Cerebellar nuclear complex (tissue), 1 donor: ENCODE results near the gene CD300C.
"Not testable (repeated sequence)": the region's sequence is repeated elsewhere in the genome, so short reads cannot be mapped to it uniquely, and the experiment has no call there.

Experiments used
- DNase-seq, 2 experiments: peaks; one replicate each; lab custom pipeline; 2025; lab: John Stamatoyannopoulos, UW

The CD300C gene

GRCh38 chr17:74561586-74561985 lies 15.7 kb upstream of the CD300C start:
- no peak for DNase-seq

DNA sequence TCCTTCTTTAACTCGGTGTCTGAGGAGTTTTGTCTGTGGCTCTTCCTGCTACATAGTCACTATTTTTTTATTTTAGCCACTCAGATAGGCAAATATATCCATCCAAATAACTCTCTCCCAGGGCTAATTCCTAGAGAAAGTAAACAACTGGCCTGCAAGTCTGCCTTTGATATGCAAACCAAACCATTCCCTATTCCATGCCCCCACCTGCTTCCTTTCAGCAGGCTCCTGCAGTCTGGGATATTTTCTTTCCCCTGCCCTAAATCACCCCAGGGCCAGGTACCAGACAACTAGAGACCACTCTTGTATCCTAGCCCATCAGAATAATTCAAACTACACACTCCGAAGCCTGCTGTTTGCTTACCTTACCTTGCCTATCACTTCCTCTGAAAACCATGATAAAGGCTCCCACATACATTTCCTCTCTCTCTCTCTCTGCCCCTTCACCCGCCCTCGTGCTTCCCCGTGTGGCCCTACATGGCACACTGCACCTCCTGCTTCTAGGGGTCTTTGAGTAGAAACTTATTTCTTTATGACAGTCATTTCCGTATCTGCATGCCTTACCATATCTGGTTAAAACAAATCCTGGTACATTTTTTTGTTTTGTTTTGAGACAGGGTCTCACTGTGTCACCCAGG lies 13.1 kb upstream of the CD300C start:
- DNase-seq: no peak

DNA sequence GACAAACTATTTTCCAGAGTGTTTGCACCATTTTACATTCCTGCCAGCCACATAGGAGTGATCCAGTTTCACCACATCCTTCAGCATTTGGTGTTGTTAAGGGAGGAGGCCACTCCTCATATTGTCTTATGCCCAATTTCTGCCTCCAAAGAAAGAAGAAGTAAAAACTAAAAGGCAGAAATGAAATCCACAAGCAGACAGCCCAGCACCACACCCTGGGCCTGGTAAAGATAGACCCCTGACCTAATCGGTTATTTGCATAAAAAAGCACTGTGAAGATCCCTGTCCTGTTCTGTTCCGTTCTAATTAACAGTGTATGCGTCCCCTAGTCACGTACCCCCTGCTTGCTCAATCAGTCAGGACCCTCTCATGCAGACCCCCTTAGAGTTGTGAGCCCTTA lies 12.5 kb upstream of the CD300C start:
- DNase-seq: not testable (repeated sequence)

- no peak for DNase-seq
Measured at GRCh38 chr17:74555427-74555940, 9.6 kb upstream of the CD300C start.

DNA sequence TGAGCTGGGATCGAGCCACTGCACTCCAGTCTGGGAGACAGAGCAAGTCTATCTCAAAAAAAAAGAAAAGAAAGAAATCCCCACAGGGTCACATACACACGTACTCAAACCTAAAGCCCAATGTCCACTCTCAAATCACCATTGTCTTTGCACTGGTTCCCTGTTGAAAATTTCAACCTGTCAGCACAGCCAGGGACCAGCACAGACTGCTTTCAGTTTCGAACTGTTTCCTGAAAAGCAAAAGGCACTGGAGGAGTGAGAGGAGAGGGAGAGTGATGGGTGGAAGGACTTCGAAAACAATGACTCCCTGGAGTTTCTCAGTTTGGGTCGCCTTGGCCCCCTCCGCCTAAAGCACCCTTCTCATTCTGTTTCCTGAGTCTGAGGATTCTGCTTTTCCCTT lies 9.0 kb upstream of the CD300C start:
- no peak for DNase-seq

GRCh38 chr17:74552037-74552436 lies 6.1 kb upstream of the CD300C start:
- no peak for DNase-seq

- no peak for DNase-seq
Measured at GRCh38 chr17:74550602-74551001, 4.7 kb upstream of the CD300C start.

- no peak for DNase-seq
Measured at GRCh38 chr17:74549343-74549742, 3.4 kb upstream of the CD300C start.

- no peak for DNase-seq
Measured at GRCh38 chr17:74547736-74548135, 1.8 kb upstream of the CD300C start.

- DNase-seq: no peak
Measured at GRCh38 chr17:74547264-74547663, 1.3 kb upstream of the CD300C start.

DNA sequence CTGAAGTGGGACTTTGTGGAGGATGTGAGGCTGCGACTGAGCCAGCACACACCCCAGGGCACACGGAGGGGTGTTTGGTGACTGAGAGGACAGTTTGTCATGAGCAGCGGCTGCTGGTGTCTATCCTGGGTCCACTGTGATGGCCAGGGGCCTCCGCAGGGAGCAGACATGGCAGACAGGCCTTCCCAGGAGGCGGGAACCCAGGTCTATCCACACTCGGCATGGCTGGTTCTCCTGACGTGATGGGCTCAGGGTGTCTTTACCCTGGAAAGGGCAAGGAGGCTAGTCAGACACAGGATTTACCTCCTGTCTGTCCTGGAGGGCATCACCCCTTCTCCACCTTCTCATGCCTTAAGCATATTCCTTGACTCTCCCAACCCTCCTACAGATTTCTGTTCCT lies 671 bp upstream of the CD300C start:
- no peak for DNase-seq

DNA sequence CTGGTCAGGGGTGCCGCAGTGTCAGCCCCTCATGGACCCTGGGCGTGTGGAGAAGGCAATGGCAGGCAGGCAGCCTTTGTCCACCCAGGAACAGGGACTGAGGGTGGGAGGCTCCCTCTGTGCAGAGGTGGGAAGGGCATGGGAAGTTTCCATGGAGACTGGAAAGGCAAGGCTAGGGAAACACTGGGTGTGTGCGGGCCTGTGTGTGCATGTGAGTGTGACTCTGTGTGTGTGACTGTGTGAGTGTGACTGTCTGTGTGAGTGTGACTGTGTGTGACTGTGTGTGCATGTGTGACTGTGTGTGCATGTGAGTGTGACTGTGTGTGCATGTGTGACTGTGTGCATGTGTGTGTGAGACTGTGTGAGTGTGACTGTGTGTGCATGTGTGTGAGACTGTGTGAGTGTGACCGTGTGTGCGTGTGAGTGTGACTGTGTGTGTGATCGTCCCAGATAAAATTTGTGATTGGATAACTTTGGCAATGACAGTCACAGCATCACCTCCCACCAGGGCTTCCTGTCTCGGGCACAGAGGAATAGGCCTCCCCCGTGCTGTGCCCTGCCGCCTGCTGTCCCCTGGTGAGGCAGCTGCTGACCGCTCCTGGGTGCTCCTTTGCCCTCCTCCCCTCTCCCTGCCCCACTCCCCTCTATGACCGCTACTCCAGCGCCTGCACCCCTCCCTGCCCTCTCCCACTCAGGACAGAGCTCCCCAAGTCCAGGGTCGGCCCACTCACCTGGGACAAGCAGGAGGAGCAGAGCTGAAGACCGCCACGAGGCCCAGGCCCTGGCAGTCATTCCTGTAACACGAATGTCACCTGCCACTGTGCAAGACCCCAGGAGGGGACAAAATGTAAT lies 698 bp downstream of the CD300C start:
- DNase-seq: no peak

DNA sequence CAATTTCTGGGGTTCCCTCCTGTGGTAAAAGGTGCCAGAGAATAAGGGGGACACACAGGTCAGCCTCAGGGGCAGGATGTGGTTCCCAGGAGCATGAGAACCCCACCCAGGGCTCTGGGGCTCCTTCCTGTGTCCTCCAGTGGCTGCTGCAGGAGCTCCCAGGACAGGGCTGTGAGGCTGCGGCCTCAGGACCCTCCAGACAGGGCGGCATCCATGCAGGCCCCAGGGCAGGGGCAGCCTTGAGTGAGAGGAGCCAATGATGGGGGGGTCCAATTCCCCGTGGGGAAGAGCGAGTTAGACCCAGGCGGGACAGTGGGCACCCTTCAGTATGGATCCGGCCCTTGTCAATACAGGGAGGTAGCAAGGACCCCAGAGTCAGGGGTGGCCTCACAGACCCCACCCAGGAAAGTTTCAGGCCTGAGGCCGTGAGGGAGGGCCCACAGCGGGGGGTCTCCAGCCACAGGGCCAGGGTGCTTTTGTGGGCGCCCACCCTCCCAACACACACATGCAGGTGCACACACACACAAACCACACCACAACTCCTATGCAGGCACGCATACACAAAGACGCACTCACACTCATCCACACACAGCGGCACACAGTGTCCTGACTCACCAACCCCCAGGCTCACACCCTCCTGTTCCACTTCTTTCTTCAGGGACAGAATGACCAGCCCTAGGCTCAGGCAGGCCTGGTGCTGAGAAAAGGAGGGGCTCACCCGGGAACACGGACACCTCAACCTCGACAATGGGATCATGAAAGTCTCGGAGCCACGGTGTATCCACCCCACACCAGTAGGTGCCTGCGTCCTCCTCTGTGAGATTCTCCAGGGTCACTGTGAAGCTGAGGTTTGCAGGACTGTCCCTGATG lies 1.8 kb downstream of the CD300C start:
- no peak for DNase-seq

GRCh38 chr17:74543406-74543805 lies 2.5 kb downstream of the CD300C start:
- DNase-seq: no peak

GRCh38 chr17:74542727-74543383 lies 3.1 kb downstream of the CD300C start:
- DNase-seq: no peak

DNA sequence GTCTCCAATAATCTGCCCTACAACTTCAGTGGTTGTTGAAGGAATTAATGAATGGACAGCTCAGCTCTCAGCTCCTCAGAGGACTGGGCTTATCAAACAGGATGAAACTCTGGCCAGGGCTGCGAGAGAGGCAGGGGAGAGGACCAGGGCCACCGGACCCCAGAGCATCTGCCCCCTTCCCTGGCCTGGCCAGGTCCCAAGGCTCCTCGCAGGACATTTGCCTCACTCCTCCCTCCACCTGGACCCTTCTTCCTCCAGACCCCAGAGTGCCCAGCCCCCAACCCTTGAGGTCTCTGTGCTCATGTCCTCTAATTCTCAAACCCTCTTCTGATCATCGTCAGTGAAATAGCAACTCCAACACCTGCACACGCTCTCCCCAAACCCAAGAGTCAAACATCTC lies 3.7 kb downstream of the CD300C start:
- DNase-seq: no peak

GRCh38 chr17:74541176-74542111 lies 4.5 kb downstream of the CD300C start:
- no peak for DNase-seq

- DNase-seq: no peak
Measured at GRCh38 chr17:74539281-74539820, 6.6 kb downstream of the CD300C start.

DNA sequence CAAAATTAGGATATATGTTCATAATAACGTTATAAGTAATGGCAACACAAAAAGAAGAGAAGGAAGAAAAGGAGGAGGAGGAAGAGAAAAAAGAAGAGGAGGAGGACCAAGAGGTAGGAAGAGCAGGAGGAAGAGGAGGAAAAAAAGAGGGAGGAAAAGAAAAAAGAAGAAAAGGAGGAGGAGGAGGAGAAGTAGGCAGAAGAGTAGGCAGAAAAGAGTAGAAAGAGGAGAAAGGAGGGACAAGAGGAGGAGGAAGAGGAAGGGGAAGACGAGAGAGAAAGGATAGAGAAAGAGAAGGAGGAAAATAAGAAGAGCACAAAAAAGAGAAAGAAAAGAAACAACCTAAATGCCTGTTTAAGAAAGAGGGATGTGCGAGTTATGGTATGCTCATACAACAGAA lies 9.0 kb downstream of the CD300C start:
- DNase-seq: no peak

DNA sequence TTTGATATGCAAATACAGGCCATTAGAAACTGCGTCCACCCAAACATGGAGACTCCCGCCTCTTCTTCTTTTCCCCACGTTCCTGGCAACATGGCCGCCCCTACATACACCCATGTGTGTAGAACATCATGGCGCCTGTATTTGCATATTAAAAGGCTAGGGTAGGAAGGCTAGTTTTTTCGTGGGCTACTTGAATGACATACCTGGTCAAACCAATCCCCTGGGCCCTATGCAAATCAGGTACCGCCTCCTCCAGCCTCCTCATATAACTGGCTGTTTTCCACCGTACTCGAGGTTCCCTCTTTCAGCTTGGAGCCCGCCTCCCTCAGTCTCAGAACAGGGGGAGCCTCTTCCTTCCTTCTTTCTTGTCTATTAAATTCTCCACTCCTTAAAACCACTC lies 13.8 kb downstream of the CD300C start:
- DNase-seq: no peak
